ENCODE results near the gene DNAJC10. TPM values are rescaled to one million over a fixed set of nuclear protein-coding genes. Genes with fewer than 3 reads are reported as not detected.
"Not testable (repeated sequence)": the region's sequence is repeated elsewhere in the genome, so short reads cannot be mapped to it uniquely, and the experiment has no call there.

Gene DNAJC10
- total and polyA plus RNA-seq, 9 of the 15 experiments (the other 6 are each of a cell fraction or from before 2014, with no cell fraction given), result 9.8 to 77.7 (median 57.3) TPM

DNA sequence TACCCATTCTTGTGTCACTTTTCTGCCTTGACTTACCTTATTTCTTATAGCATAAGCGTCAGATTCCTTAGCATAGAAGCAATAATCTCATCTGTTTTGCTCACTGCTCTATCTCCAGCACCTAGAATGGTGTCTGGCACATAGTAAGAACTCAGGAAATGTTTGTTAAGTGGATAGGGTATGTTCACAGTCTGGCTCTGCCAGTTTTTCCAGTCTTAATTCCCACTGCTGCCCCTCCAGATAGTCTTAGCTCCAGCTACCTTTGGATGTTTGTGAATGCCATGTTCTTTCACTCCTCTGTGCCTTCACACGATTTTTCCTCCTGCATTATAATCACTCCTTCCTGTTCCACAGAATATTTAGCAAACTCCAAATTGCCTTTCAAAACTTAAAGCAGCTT, 29.0 kb downstream of the DNAJC10 start (continued):
- TF ChIP-seq, protein P1, sequence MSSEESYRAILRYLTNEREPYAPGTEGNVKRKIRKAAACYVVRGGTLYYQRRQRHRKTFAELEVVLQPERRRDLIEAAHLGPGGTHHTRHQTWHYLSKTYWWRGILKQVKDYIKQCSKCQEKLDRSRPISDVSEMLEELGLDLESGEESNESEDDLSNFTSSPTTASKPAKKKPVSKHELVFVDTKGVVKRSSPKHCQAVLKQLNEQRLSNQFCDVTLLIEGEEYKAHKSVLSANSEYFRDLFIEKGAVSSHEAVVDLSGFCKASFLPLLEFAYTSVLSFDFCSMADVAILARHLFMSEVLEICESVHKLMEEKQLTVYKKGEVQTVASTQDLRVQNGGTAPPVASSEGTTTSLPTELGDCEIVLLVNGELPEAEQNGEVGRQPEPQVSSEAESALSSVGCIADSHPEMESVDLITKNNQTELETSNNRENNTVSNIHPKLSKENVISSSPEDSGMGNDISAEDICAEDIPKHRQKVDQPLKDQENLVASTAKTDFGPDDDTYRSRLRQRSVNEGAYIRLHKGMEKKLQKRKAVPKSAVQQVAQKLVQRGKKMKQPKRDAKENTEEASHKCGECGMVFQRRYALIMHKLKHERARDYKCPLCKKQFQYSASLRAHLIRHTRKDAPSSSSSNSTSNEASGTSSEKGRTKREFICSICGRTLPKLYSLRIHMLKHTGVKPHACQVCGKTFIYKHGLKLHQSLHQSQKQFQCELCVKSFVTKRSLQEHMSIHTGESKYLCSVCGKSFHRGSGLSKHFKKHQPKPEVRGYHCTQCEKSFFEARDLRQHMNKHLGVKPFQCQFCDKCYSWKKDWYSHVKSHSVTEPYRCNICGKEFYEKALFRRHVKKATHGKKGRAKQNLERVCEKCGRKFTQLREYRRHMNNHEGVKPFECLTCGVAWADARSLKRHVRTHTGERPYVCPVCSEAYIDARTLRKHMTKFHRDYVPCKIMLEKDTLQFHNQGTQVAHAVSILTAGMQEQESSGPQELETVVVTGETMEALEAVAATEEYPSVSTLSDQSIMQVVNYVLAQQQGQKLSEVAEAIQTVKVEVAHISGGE (CRISPR knock-in tag; IDR thresholded peaks at IDR 0.05), result no peak

DNA sequence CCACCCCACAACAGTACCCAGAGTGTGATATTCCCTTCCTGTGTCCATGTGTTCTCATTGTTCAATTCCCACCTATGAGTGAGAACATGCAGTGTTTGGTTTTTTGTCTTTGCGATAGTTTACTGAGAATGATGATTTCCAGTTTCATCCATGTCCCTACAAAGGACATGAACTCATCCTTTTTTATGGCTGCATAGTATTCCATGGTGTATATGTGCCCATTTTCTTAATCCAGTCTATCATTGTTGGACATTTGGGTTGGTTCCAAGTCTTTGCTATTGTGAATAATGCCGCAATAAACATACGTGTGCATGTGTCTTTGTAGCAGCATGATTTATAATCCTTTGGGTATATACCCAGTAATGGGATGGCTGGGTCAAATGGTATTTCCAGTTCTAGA, 29.8 kb downstream of the DNAJC10 start:
- H3K36me3 ChIP-seq (ENCODE audit: control insufficient read depth, insufficient read depth, low read length), result peaks cover 48% of the 10 kb centered on the region
- H2AFZ ChIP-seq (ENCODE audit: low read depth, low read length); H3K27ac ChIP-seq (ENCODE audit: extremely low read depth, low read depth, low read length); H3K9me3 ChIP-seq (replicated peaks; ENCODE audit: control insufficient read depth, insufficient read depth, low read depth, low read length); H3K4me2 ChIP-seq (ENCODE audit: insufficient read depth, low read length); FAIRE-seq; H3K27me3 ChIP-seq (ENCODE audit: control insufficient read depth in 2 of 2, insufficient read depth in 2 of 2, low read length in 2 of 2); DNase-seq (ENCODE audit: extremely low read depth in 1 of 4, low spot score in 3 of 4); H3K4me3 ChIP-seq; in situ Hi-C loops (cut with MboI); POLR2A ChIA-PET; BruUV-seq (replicated peaks); intact Hi-C loops (cut with micrococcal nuclease); CTCF ChIA-PET (ENCODE audit: low intra/inter-chr PET ratio); H4K20me1 ChIP-seq (replicated peaks; ENCODE audit: control insufficient read depth, insufficient read depth, low read length); H3K9me1 ChIP-seq (ENCODE audit: control insufficient read depth, insufficient read depth, low read length); ATAC-seq; H3K4me1 ChIP-seq (replicated peaks in 1 of 2; ENCODE audit: control insufficient read depth in 2 of 2, insufficient read depth in 2 of 2, low read length in 2 of 2); H3K79me2 ChIP-seq (ENCODE audit: control insufficient read depth, insufficient read depth, low read length); H3K9ac ChIP-seq (ENCODE audit: insufficient read depth in 1 of 2, low read depth in 2 of 2, low read length in 2 of 2): not testable (repeated sequence)
- 75% methylated on average over 1 of the region's 3 CpGs for WGBS (ENCODE audit: insufficient coverage, low coverage, missing lambda C conversion rate)
- TF ChIP-seq SMARCA5 (IDR thresholded peaks at IDR 0.05), result 0 out of 2 replicates have a peak, but pooled peaks have one; percentile 31
- TF ChIP-seq HDAC2 (IDR thresholded peaks at IDR 0.05), result 0 out of 2 replicates have a peak, but pooled peaks have one; percentile 22
- peak in 1 of 2 experiments; percentile 38; a peak in 1 of 4 replicates for TF ChIP-seq KDM1A (IDR thresholded peaks at IDR 0.05)
- peak; percentile 80 for TF ChIP-seq BCOR (IDR thresholded peaks at IDR 0.05)
- peak; percentile 27 for TF ChIP-seq ZNF146 (CRISPR knock-in tag; IDR thresholded peaks at IDR 0.05; ENCODE audit: unreplicated experiment)
